ENCODE measurements around the gene GARS1.
"Not testable (repeated sequence)": the region's sequence is repeated elsewhere in the genome, so short reads cannot be mapped to it uniquely, and the experiment has no call there.

The GARS1 gene

GRCh38 chr7:30630986-30631385 lies 36.3 kb downstream of the GARS1 start:
- DNase-seq (ENCODE audit: low read depth), result no peak

GRCh38 chr7:30633223-30633622 lies 38.5 kb downstream of the GARS1 start:
- DNase-seq (ENCODE audit: low read depth), result no peak

GRCh38 chr7:30634193-30634626 lies 39.5 kb downstream of the GARS1 start:
- no peak for DNase-seq (ENCODE audit: low read depth)

- no peak for DNase-seq (ENCODE audit: low read depth)
These were observed 40.0 kb downstream of the GARS1 start for GRCh38 chr7:30634634-30635201.

GRCh38 chr7:30635798-30636197 lies 41.1 kb downstream of the GARS1 start:
- no peak for DNase-seq (ENCODE audit: low read depth)

GRCh38 chr7:30642322-30642721 lies 47.6 kb downstream of the GARS1 start:
- DNase-seq (ENCODE audit: low read depth), result not testable (repeated sequence)

- no peak for DNase-seq (ENCODE audit: low read depth)
These were observed 48.1 kb downstream of the GARS1 start for GRCh38 chr7:30642789-30643188.

- no peak for DNase-seq (ENCODE audit: low read depth)
These were observed 49.7 kb downstream of the GARS1 start for GRCh38 chr7:30644286-30644955.

GRCh38 chr7:30645661-30646060 lies 51.0 kb downstream of the GARS1 start:
- no peak for DNase-seq (ENCODE audit: low read depth)

- no peak for DNase-seq (ENCODE audit: low read depth)
These were observed 51.5 kb downstream of the GARS1 start for GRCh38 chr7:30646154-30646553.

- DNase-seq (ENCODE audit: low read depth), result no peak
These were observed 53.1 kb downstream of the GARS1 start for GRCh38 chr7:30647589-30648364.

- DNase-seq (ENCODE audit: low read depth), result no peak
These were observed 54.3 kb downstream of the GARS1 start for GRCh38 chr7:30648744-30649540.

- no peak for DNase-seq (ENCODE audit: low read depth)
These were observed 55.2 kb downstream of the GARS1 start for GRCh38 chr7:30649717-30650420.

GRCh38 chr7:30650421-30650808 lies 55.7 kb downstream of the GARS1 start:
- no peak for DNase-seq (ENCODE audit: low read depth)

- no peak for DNase-seq (ENCODE audit: low read depth)
These were observed 57.5 kb downstream of the GARS1 start for GRCh38 chr7:30652132-30652531.

- DNase-seq (ENCODE audit: low read depth), result no peak
These were observed 58.3 kb downstream of the GARS1 start for GRCh38 chr7:30652698-30653641.

- no peak for DNase-seq (ENCODE audit: low read depth)
These were observed 59.8 kb downstream of the GARS1 start for GRCh38 chr7:30654296-30655090.

- DNase-seq (ENCODE audit: low read depth), result no peak
These were observed 60.7 kb downstream of the GARS1 start for GRCh38 chr7:30655096-30655970.

All from stimulated activated CD8-positive, alpha-beta memory T cell treated with anti-CD3 and anti-CD28 coated beads, Interleukin-15, amount 100 ng/mL, for 1 hour (primary cell).